HG03571 (cell line): ENCODE results near the gene FAM216B.
"Not testable (repeated sequence)": the region's sequence is repeated elsewhere in the genome, so short reads cannot be mapped to it uniquely, and the experiment has no call there.

Experiments used
- ATAC-seq: cut with Tn5 transposase; IDR thresholded peaks from one replicate; pipeline ENCODE4 v1.9.1; 2021; ENCODE audit not compliant: unreplicated experiment

Gene FAM216B

DNA sequence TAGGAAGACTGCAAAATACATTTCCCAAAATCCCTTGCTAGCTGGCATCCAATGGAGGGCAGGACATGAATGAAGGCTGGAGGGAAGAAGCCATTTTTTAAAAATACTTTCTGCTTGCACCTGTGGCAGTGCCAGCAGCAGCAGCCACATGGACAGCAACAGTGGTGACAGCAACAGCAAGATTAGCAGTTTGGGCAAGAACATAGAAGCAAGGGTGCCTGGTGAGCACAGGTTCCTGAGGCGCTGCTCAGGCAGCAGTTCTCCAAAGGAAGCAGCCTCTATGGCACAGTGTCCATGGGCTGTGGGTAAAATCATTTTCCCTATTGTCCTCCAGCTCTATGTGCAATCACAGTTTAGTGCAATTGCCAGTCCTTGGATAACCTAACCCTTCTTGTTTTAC lies 1.3 kb upstream of the FAM216B start:
- no peak for ATAC-seq

DNA sequence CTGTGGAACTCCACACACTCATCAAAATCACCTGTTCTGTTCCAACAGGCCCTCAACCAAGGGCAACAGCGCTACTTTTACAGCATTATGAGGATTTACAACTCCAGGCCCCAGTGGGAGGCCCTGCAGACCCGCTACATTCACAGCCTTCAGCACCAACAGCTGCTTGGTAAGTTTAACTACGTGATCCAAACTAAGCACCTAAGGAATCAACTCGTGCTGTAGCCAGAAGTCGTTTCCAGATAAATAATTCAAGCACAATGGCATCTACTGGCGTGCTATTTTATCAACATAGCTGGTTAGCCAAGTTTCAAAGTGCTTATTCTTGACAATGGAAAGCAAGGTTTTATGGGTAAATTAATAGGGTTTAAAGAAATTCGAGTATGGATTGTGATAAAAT lies 5.3 kb downstream of the FAM216B start:
- ATAC-seq, result no peak

DNA sequence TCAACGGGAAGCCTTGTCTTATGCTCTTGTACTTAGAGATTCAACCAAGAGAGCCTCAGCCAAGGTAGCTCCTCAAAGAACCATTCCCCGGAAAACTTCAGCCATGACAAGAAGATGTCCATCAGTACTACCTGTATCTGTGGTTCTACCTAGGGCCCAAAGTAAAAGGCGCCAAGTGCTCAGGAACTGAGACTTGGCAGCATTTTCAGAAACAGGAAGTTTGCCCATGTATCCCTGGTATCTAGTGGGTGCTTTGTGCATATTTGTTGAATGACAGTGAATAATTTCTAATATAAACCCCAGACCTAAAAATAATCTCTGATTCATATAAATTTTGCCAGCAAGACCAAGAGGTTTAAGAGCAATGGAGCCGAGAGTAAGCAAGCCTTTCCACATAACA lies 7.2 kb downstream of the FAM216B start:
- ATAC-seq, result no peak

DNA sequence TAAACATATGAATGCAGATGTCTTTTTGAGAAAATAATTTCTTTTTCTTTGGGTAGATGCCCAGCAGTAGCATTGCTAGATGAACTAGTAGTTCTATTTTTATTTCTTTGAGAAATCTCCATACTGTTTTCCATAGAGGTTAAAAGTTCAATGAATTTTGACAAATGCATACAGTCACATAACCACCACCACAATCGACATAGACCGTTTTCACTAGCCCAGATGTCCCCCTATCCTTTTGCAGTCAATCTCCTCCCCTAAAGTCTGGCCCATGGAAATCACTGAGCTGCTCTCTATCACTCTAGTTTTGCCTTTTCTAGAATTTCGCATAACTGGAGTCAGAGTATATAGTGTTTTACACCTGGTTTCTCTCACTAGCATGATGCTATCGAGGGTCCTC lies 10.8 kb downstream of the FAM216B start:
- ATAC-seq, result no peak

DNA sequence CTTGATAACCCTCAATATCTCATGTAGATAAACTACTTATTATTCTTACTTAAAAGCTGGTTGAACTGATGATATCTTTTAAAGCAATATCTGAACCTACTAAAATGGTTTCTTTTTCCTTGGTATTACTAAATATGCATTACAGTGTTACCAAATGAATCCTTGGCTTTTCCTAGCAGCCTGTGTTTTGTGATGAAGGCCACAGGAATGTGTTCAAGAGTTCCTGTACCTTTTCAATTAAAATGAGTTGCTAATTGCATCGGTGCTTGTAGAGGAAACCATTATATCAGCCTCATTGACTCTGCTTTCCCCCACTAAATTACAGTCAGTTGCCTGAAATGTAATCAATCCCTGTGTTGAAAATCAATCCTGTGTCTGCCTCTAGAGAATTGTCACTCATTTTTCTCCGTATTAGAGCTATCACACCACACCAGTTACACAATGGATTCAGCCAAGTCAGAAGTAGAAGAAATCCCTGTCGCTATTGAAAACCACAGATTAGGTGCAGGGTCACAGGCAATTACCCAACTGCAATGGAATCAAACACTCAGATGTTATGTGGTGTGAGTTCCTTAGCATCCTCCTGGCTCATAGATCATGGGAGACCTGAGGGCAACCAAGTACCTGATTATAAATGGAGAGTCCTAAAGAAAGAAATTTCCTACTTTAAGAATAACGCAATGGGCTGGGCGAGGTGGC lies 13.3 kb downstream of the FAM216B start:
- no peak for ATAC-seq

DNA sequence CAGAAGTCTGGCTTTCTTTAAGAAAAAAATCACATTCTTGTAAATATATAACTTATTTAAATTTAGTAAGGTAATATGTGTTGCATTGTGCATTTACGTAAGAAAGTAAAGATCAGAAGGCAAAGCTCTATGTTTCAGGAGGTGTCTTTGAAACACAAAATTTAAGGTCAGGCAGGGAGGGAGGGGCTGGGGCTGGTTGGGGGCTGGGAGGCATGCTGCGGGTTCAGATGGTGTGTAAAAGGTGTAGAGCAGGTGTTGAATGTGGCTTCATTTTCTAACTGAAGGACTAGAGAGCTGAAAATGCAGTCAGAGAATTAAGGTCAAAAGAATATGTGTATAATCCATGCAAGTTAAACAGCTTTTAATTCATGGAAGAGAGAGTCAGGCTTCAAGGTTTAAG lies 14.3 kb downstream of the FAM216B start:
- ATAC-seq, result no peak

DNA sequence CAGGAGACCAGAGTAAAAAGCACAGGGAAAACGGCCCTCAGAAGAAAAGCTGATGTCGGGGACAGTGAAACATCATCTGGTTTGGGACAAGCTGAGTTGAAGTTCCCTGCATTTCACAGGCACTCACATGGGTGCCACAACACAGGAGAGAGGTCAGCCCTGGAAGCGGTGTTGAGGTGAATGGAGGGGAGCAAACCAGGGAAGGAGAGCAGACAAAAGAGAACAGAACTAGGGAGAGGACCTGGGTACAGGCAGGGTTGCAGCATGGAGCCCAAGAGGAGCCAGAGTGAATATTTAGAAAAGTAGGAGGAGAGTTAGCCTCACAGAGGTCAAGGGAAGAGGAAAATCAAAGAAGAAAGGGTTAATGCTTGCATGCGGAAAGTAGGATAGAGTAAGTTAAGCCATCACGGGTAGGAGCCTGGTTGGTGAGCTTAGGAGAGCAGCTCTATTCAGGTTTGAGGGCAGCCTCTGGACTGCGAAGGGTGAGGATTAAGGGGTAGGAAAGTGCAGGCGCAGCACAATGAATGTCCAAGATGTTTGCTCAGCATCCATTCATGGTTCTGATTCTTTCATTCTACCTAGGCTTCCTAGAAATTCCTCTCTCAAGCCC lies 15.5 kb downstream of the FAM216B start:
- ATAC-seq, result no peak

DNA sequence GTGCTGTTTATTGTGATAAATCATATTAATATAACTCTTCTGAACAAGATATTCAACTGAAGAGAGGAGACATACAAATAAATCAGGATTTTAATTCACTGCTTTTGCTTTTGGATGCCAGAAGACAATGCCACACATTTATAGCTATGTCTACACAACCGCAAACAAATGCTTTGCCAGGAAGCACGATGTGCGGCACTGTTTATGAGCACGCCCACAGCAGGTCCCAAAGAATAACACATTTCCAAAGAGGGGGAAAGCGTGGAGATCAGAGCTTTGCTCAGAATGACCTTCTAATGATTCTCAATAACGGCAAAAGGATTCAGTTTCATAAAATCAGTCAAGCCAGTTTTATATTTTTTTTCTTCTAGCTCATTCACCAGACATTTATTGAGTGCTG lies 16.7 kb downstream of the FAM216B start:
- ATAC-seq, result no peak

DNA sequence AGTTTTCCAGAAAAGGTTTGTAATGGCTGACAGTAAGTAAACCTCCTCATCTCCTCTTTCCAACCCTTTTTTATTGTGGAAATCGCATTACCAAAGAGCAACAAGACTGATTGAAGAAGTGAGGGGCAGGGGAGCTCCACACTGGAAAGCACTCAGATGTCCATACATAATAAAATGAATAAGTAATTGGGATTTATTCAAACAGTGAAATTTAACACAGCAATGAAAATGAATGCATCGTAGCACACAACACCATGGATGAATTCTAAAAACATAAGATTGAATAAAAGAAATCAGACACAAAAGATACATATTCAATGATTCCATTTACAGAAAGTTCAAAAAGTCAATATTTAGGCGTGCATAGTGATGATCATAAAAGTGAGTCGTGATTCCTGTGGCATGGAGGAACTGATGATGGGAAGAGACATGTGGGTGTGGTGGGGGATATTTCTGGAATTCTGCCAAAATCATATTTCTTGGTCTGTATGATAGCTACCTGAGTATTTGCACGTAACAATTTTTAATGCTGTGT lies 18.8 kb downstream of the FAM216B start:
- no peak for ATAC-seq

DNA sequence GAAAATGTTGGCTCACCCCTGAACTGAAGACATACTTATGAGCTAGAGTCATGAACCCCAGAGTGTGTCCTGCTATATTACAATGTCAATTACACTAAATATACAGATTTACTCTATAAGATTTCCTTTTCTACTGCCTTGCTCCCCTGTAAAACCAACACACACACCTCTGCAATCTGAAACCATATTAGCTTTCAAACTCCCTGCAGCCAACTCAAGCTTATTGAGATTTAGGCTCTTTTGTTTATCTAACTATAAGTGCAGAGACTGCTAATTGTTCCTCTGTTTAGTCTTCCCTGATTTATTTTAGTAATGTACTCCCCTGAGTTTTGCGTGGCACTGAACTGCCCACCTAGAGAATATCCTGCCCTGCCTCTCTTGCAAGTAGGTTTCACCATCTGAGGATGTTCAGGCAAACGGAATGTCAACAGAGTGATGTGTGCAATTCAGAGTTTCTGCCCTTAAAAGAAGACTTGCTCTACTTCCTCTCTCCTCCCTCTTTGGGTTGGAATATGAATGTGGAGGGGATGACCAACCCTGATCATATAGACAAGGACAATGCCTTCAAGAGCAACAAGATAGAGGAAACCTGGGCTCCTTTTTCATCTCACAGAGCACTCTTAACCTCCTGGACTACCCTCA lies 22.3 kb downstream of the FAM216B start:
- ATAC-seq, result no peak

DNA sequence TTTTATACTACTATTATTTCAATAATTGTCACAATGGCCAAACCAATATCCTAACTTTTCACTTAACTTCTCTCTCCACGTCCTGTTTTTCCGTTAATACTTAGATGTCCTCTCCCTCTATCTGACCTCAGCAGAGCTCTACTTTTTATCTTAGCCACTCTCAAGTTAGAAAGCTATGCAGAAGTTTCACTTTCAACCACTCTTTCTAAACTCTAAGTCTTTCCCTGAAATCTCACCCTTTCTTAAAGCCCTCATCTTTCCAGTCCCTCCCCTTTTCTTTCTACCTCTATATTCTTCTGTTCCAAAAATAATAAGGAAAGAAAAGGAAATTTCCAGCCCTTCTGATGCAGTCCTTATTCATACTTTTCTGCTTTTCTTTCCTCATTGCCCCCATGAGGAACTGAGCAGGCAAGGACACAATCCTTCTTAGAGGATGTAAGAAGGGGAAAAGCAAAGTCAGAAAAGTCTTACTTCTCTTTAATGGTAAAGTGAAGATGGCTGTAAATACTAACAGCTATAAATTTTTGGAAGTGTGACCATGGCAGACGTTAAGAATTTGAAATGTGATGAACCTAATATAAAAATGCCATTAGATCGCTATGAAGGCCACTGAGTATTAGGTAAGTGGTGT lies 23.0 kb downstream of the FAM216B start:
- ATAC-seq, result no peak

DNA sequence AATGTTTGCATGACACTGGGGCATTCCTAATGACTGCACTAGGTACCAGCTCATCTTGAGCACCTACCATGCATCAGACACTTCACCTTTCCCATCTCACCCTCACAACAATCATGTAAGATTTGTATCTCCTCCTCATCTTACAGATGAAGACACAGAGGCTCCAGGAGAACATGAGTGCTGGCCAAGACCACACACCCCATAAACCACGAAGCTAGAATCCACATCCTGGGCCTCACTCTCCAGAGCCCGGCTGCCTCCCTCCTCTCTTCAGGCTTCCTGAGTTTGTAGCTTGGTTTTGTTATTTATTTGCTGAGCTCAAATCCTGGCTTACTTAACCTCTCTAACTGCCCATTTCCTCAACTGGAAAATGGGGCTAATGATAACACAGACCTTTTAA lies 25.9 kb downstream of the FAM216B start:
- no peak for ATAC-seq

DNA sequence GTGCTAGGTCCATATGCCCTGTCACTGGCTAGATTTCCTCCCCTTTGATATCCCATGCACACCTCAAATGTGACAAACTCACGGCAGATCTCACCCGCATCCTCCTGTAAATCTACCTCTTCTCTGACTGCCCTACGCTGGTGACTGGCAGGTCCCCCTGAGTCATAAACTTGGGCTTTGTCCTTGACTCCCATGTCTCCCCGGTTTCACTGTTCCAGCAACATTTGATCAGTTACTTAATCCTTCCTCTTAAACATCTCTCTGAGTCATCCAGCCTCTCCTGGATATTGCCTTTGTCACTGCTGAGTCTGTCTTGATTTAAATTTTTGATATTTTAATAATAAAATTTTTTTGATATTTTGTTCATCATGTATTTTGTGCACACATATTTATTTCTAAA lies 26.5 kb downstream of the FAM216B start:
- ATAC-seq, result no peak

DNA sequence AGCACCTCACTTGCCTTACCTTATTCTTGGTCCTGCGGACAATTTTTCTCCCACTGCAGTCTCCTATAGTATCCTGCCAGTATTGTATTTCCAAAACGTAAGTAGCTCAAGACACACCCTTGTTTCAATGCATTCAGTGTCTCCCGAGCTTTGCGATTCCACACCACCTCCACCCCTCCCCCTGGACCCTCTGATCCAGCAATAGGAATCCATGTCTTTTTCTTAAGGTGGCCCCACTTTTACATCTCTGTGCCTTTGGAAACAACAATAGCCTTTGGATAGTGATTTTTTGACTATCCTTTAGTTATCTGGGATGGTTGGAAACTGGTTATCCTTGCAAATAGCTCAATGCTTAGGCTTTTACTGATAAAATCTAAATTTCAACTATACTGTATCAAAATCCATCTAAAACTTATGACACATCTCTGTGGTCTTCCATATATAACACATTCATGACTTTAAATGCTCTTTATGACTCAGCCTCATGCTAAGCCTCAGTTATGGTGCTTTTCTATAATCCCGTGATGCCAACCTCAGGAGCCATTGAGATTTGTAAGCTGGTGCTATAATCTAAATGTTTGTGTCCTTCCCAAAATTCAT lies 27.1 kb downstream of the FAM216B start:
- ATAC-seq, result no peak

DNA sequence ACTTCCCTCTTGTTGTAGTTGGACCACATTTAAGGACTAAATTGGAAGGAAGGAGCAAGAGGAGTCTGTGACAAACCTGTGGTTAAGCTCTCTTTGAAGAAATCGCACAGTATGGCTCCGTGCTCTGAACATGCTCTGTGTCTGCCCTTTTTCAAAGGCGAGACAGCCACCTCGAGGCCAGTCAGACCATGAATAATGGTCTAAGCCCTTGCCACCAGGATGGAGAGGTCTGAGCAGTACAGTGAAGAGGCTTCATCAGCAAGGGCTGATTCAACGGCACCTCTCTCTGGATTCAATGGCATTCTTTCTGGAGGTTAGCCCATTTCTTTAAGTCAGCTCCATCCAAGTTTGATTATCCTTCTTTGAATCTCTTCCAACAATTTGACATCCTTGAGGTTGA lies 30.9 kb downstream of the FAM216B start:
- no peak for ATAC-seq

DNA sequence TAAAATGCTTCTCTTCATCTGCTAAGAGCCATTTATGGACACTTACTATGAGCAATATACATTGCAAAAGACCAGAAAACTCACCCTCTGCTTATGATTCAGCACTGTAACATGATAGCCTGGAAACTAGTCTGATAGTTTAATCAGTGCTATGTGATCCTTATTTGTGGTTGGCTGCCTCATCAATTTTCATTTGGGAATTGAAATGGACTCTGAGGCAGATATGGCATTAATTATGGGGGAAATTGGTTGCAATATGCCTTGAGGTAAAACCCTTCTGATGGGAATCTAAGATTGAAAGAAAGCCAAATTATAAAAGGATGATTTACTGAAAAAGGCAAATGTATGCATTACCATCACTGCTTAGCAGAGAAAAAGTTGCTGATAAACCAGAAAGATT lies 33.5 kb downstream of the FAM216B start:
- ATAC-seq, result no peak

DNA sequence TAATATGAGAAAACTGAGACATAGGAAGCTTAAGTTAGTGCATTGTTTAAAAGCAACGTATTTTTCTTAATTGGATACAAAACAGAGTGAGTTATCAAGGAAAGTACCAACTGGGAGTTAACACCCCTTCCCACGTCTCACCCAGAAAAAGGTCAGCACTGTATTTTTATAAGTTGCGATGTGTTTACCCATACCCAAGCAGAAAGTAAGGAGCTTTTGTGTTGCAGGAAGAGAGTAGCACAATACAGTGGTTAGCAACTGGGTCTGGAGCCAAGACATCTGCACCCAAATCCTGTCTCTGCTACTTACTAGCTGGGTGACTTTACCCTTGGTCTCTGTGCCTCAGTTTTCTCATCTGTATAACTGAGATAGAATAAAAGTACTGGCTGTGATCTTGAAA lies 34.3 kb downstream of the FAM216B start:
- no peak for ATAC-seq

DNA sequence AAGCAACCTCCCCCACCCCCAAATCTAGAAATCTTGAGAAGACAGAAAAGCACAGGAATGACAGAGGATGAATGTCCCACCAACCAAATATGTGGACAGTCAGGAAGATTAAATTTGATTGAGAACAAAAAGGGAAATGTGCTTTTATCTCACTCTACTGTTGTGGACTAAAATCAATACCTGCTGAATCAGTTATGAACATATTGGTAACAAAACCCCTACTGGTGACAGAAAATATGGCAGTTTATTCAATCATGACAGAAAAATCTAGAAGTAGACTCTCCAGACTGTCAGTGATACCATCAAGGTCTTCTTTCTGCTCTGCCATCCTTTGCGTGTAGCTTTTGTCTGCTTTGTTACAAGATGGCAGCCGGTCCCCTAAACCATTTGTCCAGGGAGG lies 35.2 kb downstream of the FAM216B start:
- ATAC-seq, result no peak

DNA sequence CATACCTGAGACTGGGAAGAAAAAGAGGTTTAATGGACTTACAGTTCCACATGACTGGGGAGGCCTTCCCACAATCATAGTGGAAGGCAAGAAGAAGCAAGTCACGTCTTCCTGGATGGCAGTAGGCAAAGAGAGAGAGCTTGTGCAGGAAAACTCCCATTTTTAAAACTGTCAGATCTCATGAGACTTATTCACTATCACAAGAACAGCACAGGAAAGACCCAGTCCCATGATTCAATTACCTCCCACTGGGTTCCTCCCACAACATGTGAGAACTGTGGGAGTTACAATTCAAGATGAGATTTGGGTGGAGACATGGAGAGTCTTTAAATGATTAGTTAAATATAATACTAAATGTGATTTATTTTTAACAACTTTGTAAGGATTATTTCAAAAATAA lies 38.3 kb downstream of the FAM216B start:
- not testable (repeated sequence) for ATAC-seq

DNA sequence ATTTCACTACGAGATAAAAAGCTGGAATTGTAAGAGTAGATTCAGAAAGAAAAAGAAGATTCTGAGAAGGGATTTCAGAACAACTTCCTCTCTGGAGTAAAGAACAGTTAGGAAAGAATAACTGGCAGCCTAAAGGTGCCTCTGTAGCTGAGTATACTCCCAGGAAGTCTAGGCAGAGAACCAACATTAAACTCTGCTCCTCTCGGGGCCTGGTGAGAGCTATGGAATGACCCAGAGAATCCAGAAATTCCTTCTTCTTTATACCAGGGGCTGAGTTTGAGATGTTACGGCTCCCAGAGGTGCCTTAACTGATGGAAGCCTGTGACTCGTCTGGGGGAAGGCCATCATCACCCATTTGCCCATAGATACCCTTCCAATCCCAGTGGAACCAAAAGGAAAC lies 39.1 kb downstream of the FAM216B start:
- no peak for ATAC-seq

DNA sequence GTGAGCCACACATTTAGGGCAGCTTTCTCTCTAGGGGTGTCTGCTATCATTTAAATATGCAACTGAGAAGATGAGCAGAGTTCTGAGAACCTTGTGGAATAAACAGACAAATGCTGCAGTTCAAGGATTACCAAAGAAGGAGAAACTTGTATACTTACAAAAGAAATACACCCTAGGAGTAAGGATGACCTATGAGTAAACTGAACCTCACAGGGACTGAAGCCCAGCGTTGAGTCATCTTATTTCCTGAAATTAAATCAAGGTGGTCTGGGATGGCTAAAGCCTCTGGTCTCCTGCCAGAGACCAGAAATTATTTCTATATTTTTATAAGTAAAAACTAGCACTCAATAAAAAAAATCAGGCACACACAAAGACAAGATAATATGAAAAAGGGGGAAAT lies 40.1 kb downstream of the FAM216B start:
- no peak for ATAC-seq
